Keratinocyte (primary cell): ENCODE measurements around the gene FZD4. TPM values are rescaled to one million over a fixed set of nuclear protein-coding genes. Genes with fewer than 3 reads are reported as not detected.

Experiments used
- DNase-seq: peaks from one replicate; pipeline ENCODE4 v3.0.0-alpha.2; 2011; ENCODE audit warnings: low read depth, missing footprints, low spot score
- FAIRE-seq: peaks from 2 replicates; lab custom pipeline; 2011; peaks lifted over from hg19 to GRCh38; lab: Jason Lieb, UNC
- H2AFZ ChIP-seq: 2 replicates; pipeline ENCODE4 v1.6.0; 2012; ENCODE audit warnings: low read length, control low read depth, inconsistent platforms; ENCODE audit not compliant: control insufficient read depth
- H3K27ac ChIP-seq: 2 replicates; pipeline ENCODE4 v1.5.1; 2011; ENCODE audit warnings: low read length; ENCODE audit not compliant: control insufficient read depth, insufficient read depth
- H3K27me3 ChIP-seq: 3 replicates; pipeline ENCODE4 v1.6.0; 2011; ENCODE audit warnings: low read length; ENCODE audit not compliant: control insufficient read depth, insufficient read depth; ENCODE audit errors: extremely low read depth
- H3K36me3 ChIP-seq, 2 experiments: 2 replicates in 1 of 2; 3 replicates in 1 of 2; pipeline ENCODE4 v1.5.1; 2011; ENCODE audit warnings: low read length in 2 of 2, mild to moderate bottlenecking in 1 of 2; ENCODE audit not compliant: control insufficient read depth in 2 of 2, insufficient read depth in 2 of 2; ENCODE audit errors: extremely low read depth in 1 of 2
- H3K4me1 ChIP-seq: 3 replicates; pipeline ENCODE4 v1.5.1; 2011; ENCODE audit warnings: low read length; ENCODE audit not compliant: control insufficient read depth, insufficient read depth; ENCODE audit errors: extremely low read depth
- H3K4me2 ChIP-seq: 3 replicates; pipeline ENCODE4 v1.6.0; 2011; ENCODE audit warnings: low read depth, low read length; ENCODE audit not compliant: control insufficient read depth, insufficient read depth; ENCODE audit errors: extremely low read depth
- H3K4me3 ChIP-seq, 3 experiments: fragments of 200-600 bp in 1 of 3; sonication (generic) in 1 of 3; 2 replicates in 2 of 3; 3 replicates in 1 of 3; pipeline ENCODE4 v1.5.1; 2011 to 2016; ENCODE audit warnings: low read length in 3 of 3, mild to moderate bottlenecking in 3 of 3, control low read depth in 2 of 3, inconsistent platforms in 1 of 3, low read depth in 1 of 3, mixed read lengths in 1 of 3, mixed run types in 1 of 3, moderate library complexity in 1 of 3; ENCODE audit not compliant: control insufficient read depth in 2 of 3, insufficient read depth in 2 of 3; ENCODE audit errors: extremely low read depth in 1 of 3
- H3K79me2 ChIP-seq: 2 replicates; pipeline ENCODE4 v1.6.0; 2012; ENCODE audit warnings: low read length; ENCODE audit not compliant: control insufficient read depth, insufficient read depth
- H3K9ac ChIP-seq: 3 replicates; pipeline ENCODE4 v1.6.0; 2011; ENCODE audit warnings: low read length; ENCODE audit not compliant: control insufficient read depth, insufficient read depth; ENCODE audit errors: extremely low read depth
- H3K9me1 ChIP-seq: 3 replicates; pipeline ENCODE4 v1.6.0; 2011; ENCODE audit warnings: low read length; ENCODE audit not compliant: control insufficient read depth, insufficient read depth; ENCODE audit errors: extremely low read depth
- H3K9me3 ChIP-seq: 2 replicates; pipeline ENCODE4 v1.5.1; 2012; ENCODE audit warnings: low read depth, low read length; ENCODE audit not compliant: control insufficient read depth
- H4K20me1 ChIP-seq: 3 replicates; pipeline ENCODE4 v1.6.0; 2011; ENCODE audit warnings: low read length; ENCODE audit not compliant: control insufficient read depth, insufficient read depth; ENCODE audit errors: extremely low read depth
- CTCF ChIP-seq, 3 experiments: IDR thresholded peaks in 1 of 3; conservative IDR thresholded peaks in 1 of 3; optimal IDR thresholded peaks in 1 of 3; 2 replicates in 2 of 3; 3 replicates in 1 of 3; pipeline versions ENCODE3 to v1.5.1; 2011; ENCODE audit warnings: low read length in 3 of 3, mild to moderate bottlenecking in 3 of 3, moderate library complexity in 2 of 3, control low read depth in 1 of 3, inconsistent platforms in 1 of 3; ENCODE audit not compliant: insufficient read depth in 2 of 3; ENCODE audit errors: extremely low read depth in 1 of 3
- EZH2 ChIP-seq: IDR thresholded peaks from one replicate; pipeline ENCODE4 v1.6.1; 2012; ENCODE audit warnings: inconsistent platforms, mild to moderate bottlenecking, low read length, moderate library complexity
- dilution Hi-C: fragments of 300-500 bp; cut with MboI; formaldehyde crosslinking; loops from one replicate; pipeline ENCODE4 v1.7.0; 2020; ENCODE audit warnings: low sequenced_read_pairs; ENCODE audit not compliant: extremely low pct_ligation_motif_present
- polyA plus RNA-seq, 5 experiments: library from polyadenylated mRNA; depleted of rRNA in 3 of 5; stranded (reverse) in 3 of 5; stranded (forward) in 1 of 5; unstranded in 1 of 5; fragments of >200 nt; gene quantifications; 1 replicate in 1 of 5; 2 replicates in 3 of 5; 3 replicates in 1 of 5; pipeline versions ENCODE4 v1.2.1 to v1.2.3, GENCODE V29; 2011 to 2012; ENCODE audit warnings: missing spikeins in 2 of 5, low read depth in 1 of 5, low replicate concordance in 1 of 5

Gene FZD4
- polyA plus RNA-seq, 1 donor (not counting 4 experiments of a cell fraction or from before 2014, with no cell fraction given), result 0.56 TPM

- DNase-seq (no peak), FAIRE-seq (no peak)
- no peak overlapping the region for H3K4me2 ChIP-seq
- no peaks in the 10 kb centered on the region for H3K9me3 ChIP-seq
- H4K20me1 ChIP-seq, result no peaks in the 10 kb centered on the region
- no peak overlapping the region for H3K27ac ChIP-seq
- H3K79me2 ChIP-seq, result no peaks in the 10 kb centered on the region
- H3K9me1 ChIP-seq, result no peaks in the 10 kb centered on the region
- dilution Hi-C loops, result no loop called here
- no peak overlapping the region for H2AFZ ChIP-seq
- no peaks in the 10 kb centered on the region for H3K4me1 ChIP-seq
- TF ChIP-seq EZH2, result no peak
- no peak for TF ChIP-seq CTCF (optimal IDR thresholded peaks at IDR 0.05 in 1 of 3, IDR thresholded peaks at IDR 0.05 in 1 of 3, conservative IDR thresholded peaks at IDR 0.05 in 1 of 3; ENCODE audit: extremely low read depth in 1 of 3, insufficient read depth in 2 of 3, low read length in 3 of 3)
- H3K4me3 ChIP-seq, result no peak overlapping the region
- no peaks in the 10 kb centered on the region for H3K27me3 ChIP-seq
- H3K9ac ChIP-seq, result no peak overlapping the region
- no peaks in the 10 kb centered on the region for H3K36me3 ChIP-seq
These were observed 44.2 kb upstream of the FZD4 start for GRCh38 chr11:86999388-86999787.

GRCh38 chr11:86996953-86997570, 41.9 kb upstream of the FZD4 start:
- DNase-seq (no peak), FAIRE-seq (no peak)
- TF ChIP-seq CTCF (optimal IDR thresholded peaks at IDR 0.05 in 1 of 3, IDR thresholded peaks at IDR 0.05 in 1 of 3, conservative IDR thresholded peaks at IDR 0.05 in 1 of 3; ENCODE audit: extremely low read depth in 1 of 3, insufficient read depth in 2 of 3, low read length in 3 of 3) (no peak), EZH2 (no peak)
- no peak overlapping the region for H3K9ac ChIP-seq
- H3K9me1 ChIP-seq, result no peaks in the 10 kb centered on the region
- H3K27me3 ChIP-seq, result no peaks in the 10 kb centered on the region
- H4K20me1 ChIP-seq, result no peaks in the 10 kb centered on the region
- no peaks in the 10 kb centered on the region for H3K79me2 ChIP-seq
- no peak overlapping the region for H3K4me3 ChIP-seq
- H3K9me3 ChIP-seq, result no peaks in the 10 kb centered on the region
- H3K4me2 ChIP-seq, result no peak overlapping the region
- H3K36me3 ChIP-seq, result no peaks in the 10 kb centered on the region
- dilution Hi-C loops, result no loop called here
- no peak overlapping the region for H2AFZ ChIP-seq
- H3K27ac ChIP-seq, result no peak overlapping the region
- no peaks in the 10 kb centered on the region for H3K4me1 ChIP-seq
